PC-9 (cell line): ENCODE data around the gene THSD8.
"Not testable (repeated sequence)": the region's sequence is repeated elsewhere in the genome, so short reads cannot be mapped to it uniquely, and the experiment has no call there.

ENCODE experiments used
- CTCF ChIP-seq: fragments of 200-600 bp; sonication (generic); conservative IDR thresholded peaks from 2 replicates; pipeline ENCODE4 v1.6.1; 2017; ENCODE audit warnings: mixed run types, antibody characterized with exemption, mild to moderate bottlenecking, moderate library complexity
- EZH2 ChIP-seq: fragments of 200-600 bp; sonication (generic); IDR thresholded peaks from 2 replicates; pipeline ENCODE4 v1.8.0; 2017; ENCODE audit warnings: antibody characterized with exemption, low read depth

GRCh38 chr19:12846613-12847012, 44.7 kb downstream of the THSD8 start:
- TF ChIP-seq CTCF, EZH2: not testable (repeated sequence)
